C4-2B (cell line): ENCODE measurements around the gene EBF3.

ENCODE experiments used
- H3K27ac ChIP-seq: fragments of 450-650 bp; 2 replicates; pipeline ENCODE4 v1.5.1; 2017
- ZFX ChIP-seq: fragments of 450-650 bp; IDR thresholded peaks from 2 replicates; pipeline ENCODE4 v1.6.1; 2017
- TF ChIP-seq, protein P1 (sequence below): fragments of 450-650 bp; conservative IDR thresholded peaks from 2 replicates; pipeline ENCODE4 v1.5.1; 2017; ENCODE audit warnings: mild to moderate bottlenecking

EBF3 gene

DNA sequence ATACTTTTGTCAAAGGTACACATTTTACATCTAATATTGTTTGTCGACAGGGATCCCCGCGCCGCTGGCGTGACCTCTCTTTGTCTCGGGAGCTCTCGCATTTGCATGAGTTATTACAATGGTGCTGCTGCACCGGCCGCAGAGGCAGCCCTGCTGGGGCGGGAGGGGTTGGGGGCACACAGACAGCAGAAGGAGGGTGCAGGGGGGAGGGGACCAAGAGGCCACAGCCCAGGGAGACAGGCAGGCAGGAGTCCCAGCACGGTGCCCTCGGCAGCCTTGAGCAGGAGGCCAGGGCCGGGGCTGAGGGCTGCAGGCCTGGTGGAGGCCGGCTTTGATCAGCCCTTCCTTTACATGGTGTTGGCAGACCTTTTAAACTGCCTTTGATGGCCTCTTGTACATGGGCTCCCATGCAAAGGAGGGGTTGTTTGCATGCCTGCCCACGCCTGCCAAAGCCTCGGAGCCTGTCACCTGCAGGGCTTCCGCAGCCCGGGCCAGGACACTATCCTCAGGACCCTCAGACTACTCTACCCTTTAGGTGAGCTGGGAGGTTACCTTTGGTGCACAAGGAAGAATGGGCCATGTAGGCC lies 95.5 kb downstream of the EBF3 start:
- TF ChIP-seq ZFX = no peak
- TF ChIP-seq, protein P1, sequence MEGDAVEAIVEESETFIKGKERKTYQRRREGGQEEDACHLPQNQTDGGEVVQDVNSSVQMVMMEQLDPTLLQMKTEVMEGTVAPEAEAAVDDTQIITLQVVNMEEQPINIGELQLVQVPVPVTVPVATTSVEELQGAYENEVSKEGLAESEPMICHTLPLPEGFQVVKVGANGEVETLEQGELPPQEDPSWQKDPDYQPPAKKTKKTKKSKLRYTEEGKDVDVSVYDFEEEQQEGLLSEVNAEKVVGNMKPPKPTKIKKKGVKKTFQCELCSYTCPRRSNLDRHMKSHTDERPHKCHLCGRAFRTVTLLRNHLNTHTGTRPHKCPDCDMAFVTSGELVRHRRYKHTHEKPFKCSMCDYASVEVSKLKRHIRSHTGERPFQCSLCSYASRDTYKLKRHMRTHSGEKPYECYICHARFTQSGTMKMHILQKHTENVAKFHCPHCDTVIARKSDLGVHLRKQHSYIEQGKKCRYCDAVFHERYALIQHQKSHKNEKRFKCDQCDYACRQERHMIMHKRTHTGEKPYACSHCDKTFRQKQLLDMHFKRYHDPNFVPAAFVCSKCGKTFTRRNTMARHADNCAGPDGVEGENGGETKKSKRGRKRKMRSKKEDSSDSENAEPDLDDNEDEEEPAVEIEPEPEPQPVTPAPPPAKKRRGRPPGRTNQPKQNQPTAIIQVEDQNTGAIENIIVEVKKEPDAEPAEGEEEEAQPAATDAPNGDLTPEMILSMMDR = no peak
- H3K27ac ChIP-seq = no peak overlapping the region

DNA sequence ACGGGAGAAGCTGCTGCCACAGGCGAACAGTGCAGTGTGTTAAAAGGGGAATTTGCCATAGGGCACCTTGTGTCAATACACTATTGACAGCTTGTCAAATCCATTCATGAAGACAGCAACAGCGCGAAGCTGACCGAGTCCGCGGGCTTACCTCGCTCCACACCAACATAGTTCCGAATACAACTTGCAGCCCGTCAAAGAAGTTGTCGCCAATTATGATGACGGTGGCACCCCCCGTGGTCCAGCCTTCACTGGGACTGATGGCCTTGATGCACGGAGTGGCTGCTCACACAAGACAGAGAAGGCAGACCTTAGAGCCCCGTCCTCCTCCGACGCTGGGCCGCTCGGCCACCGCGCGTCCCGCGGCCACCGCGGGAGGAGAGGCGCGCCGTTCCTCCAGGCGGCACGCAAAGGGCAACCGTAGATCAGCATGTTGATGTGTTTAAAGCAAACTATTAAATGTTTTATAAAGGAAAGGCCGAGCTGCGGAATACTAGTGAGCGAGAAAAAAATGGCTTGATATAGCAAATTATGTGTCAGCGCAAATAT lies 96.4 kb downstream of the EBF3 start:
- H3K27ac ChIP-seq = no peak overlapping the region
- no peak for TF ChIP-seq ZFX
- TF ChIP-seq, protein P1 = no peak

DNA sequence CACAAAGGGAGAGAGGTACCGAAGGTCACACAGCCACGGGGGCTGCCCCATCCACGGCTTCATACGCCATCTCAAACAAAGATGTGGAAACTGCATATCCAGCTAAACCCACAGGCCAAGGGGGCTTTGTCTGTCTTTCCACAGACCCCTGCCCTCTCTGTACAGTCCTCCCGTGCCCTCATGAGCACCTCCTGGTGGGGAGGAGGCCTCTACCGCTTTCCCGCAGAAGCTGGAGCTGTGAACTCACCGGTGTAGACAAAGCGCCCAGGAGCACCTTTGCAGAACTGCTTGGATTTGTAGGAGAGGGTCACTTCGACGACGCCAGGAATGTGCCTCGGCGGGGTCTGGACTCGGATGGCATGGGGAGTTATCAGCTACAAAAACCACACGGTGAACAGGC lies 97.2 kb downstream of the EBF3 start:
- no peak for TF ChIP-seq ZFX
- TF ChIP-seq, protein P1 = no peak
- H3K27ac ChIP-seq = no peak overlapping the region

DNA sequence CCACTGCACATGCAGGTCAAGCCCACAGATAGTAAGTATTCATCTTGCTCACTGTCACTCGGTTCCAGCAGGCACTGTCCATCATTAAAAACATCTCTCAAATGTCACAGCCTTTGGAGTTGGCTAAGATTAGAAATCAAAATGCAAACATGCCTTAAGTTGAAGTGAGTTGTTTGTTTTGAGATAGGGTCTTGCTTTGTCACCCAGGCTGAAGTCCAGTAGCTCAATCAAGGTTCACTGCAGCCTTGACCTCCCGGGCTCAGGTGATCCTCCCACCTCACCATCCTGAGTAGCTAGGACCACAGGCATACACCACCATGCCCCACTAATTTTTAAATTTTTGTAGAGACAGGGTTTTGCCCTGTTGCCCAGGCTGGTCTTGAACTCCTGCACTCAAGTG lies 98.1 kb downstream of the EBF3 start:
- TF ChIP-seq, protein P1 = no peak
- TF ChIP-seq ZFX = no peak
- no peak overlapping the region for H3K27ac ChIP-seq

DNA sequence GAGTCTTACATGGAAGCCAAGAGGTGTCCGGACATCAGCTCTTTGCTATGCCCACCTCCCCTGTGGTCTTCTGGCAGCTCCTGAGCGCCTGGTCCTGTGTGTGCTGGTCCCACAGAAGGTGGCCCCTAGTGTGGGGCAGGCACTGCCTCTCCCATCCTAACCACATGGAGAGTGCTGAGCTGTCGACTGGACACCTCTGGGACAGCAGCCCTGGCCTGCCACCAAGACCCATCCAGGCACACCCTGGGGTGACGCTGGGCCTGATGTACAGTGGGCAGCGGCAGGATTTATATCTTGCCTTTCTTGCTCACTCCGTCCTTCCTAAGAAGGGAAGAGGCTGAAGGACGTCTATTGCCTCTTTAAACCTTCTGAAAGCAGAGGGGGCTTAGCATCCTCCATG lies 98.7 kb downstream of the EBF3 start:
- H3K27ac ChIP-seq = no peak overlapping the region
- TF ChIP-seq ZFX = no peak

DNA sequence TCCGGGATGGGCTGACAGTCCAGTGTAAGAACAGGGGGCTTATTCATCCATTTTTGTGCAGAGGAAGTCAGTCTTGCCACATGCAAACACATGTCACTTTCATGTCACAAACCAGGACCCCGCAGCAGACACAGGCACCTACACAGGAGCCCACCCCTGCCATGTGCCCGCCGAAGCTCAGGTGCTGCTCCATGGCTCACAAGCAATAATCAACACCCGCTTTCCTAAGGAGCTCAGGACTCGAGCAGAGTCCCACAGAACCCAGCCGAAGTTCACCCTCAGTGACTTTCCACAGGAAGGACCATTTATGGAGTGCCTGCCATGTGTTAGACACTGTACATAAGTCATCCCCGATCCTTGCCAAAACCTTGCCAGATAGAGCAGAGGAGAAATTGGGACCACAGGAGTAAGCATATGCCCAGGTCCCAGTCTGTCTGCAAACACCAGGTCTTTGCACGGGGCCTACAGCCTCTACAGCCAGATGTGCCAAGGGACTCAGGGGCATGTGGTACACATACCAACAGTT lies 99.4 kb downstream of the EBF3 start:
- H3K27ac ChIP-seq = no peak overlapping the region
- TF ChIP-seq, protein P1 = no peak
- TF ChIP-seq ZFX = no peak

DNA sequence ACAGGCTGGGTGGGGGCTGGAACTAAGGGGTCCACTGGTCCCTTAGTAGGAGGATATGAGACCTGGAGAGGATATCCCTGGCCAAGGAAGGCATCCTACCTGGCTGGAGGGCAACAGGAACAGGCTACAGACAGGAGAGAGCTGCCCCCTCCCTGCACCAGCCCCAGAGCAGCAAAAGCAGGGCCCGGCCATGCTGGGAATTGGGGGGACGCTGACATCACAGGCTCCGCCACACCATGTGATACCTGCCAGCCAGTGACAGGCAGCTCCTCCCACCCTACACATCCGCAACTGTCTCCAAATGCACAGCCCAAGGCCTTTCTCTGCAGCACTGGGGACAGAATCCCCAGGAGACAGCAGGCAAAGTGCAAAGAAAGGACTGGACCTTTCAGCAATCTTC lies 100.0 kb downstream of the EBF3 start:
- no peak overlapping the region for H3K27ac ChIP-seq
- TF ChIP-seq ZFX = no peak
- TF ChIP-seq, protein P1 = no peak

DNA sequence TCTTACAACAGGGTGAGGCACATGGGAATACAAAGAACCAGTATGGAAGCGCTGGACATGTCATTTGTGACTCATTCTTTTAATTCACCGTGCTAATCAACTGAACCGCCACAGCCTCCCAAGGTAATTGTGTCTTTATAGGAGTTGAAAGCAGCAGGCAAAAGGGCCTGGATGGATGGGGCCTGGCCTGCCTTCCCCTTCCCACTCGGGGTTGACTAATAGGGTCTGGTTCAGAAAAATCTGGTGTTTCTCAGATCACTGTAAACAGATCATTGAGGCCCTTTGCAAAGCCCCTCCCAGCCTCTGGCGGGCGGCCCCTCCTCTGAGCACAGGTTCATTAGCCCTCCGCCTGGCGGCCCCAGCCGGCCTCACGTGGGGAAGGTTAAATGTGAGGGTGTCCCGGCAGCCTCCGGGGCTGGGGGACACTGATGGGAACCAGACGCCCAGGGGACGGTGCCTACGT lies 100.8 kb downstream of the EBF3 start:
- no peak overlapping the region for H3K27ac ChIP-seq
- TF ChIP-seq, protein P1 = no peak
- TF ChIP-seq ZFX = no peak
